Measurements from ENCODE around the gene ABCB8.

ABCB8 gene

DNA sequence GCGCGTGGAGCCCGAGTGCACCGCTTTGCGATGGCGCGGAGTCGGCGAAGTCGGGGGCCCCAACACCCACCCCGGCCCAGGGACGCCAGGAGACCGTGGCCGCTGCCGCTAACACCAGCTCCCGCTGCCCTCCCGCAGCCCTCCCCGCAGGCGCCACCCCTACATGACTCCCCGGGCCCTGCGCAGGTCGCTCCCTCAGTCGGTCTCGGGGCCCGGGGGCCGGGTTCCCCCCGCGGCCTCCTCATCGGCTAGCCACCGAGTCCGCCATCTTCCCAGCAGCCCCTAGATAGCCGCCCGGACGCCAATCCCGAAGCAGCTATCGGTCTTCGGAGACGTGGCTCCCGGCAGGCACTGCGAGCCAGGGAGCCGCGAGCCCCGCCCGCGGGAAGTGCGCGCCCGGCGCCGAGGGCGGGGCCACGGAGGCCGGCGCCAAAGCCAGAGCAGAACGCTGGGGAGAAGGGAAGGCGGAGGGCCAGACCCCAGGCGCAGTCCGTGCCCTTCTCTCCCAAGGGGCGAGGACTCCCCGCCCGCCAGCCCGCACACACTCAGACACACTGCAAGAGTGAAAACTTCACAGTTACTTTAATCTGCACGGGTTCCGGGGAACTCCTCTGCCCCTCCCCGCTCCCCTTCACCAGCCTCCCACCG is 52.4 kb downstream of the ABCB8 start, which contains the start of gene FASTK (continued):
- TF ChIP-seq, protein P1, sequence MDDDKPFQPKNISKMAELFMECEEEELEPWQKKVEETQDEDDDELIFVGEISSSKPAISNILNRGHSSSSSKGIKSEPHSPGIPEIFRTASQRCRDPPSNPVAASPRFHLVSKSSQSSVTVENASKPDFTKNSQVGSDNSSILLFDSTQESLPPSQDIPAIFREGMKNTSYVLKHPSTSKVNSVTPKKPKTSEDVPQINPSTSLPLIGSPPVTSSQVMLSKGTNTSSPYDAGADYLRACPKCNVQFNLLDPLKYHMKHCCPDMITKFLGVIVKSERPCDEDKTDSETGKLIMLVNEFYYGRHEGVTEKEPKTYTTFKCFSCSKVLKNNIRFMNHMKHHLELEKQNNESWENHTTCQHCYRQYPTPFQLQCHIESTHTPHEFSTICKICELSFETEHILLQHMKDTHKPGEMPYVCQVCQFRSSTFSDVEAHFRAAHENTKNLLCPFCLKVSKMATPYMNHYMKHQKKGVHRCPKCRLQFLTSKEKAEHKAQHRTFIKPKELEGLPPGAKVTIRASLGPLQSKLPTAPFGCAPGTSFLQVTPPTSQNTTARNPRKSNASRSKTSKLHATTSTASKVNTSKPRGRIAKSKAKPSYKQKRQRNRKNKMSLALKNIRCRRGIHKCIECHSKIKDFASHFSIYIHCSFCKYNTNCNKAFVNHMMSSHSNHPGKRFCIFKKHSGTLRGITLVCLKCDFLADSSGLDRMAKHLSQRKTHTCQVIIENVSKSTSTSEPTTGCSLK (tag by site-specific recombination; IDR thresholded peaks at IDR 0.05) = no peak
- TF ChIP-seq CTCF (tag by site-specific recombination; IDR thresholded peaks at IDR 0.05) = no peak
- TF ChIP-seq ZNF248 (tag by site-specific recombination; IDR thresholded peaks at IDR 0.05) = no peak
- no peak for TF ChIP-seq ZNF624 (tag by site-specific recombination; IDR thresholded peaks at IDR 0.05)
- 0 out of 2 replicates have a peak, but pooled peaks have one; percentile 2 for TF ChIP-seq ZNF423 (tag by site-specific recombination; IDR thresholded peaks at IDR 0.05)
- no peak for TF ChIP-seq ZFP41 (tag by site-specific recombination; IDR thresholded peaks at IDR 0.05; ENCODE audit: borderline replicate concordance)
- TF ChIP-seq ZNF341 (tag by site-specific recombination; IDR thresholded peaks at IDR 0.05; ENCODE audit: low read depth) = no peak
- no peak for TF ChIP-seq ZNF16 (tag by site-specific recombination; IDR thresholded peaks at IDR 0.05; ENCODE audit: low read depth)
- TF ChIP-seq ZBTB1 (tag by site-specific recombination; IDR thresholded peaks at IDR 0.05) = no peak
- no peak for TF ChIP-seq ZNF704 (tag by site-specific recombination; IDR thresholded peaks at IDR 0.05)
- no peak for TF ChIP-seq TCF7L2 (IDR thresholded peaks at IDR 0.05; ENCODE audit: borderline replicate concordance, low read depth, low read length)
- TF ChIP-seq ZEB2 (tag by site-specific recombination; IDR thresholded peaks at IDR 0.05) = 0 out of 2 replicates have a peak, but pooled peaks have one; percentile 67
- no peak for TF ChIP-seq ZNF544 (tag by site-specific recombination; IDR thresholded peaks at IDR 0.05)
- peak; percentile 33; the same call in 1 of the 2 replicates for TF ChIP-seq ZIC2 (tag by site-specific recombination; IDR thresholded peaks at IDR 0.05)
- 0 out of 2 replicates have a peak, but pooled peaks have one; percentile 34 for TF ChIP-seq SP7 (tag by site-specific recombination; IDR thresholded peaks at IDR 0.05)
- 0 out of 2 replicates have a peak, but pooled peaks have one; percentile 39 for TF ChIP-seq ZFP37 (tag by site-specific recombination; IDR thresholded peaks at IDR 0.05)
- no peak for TF ChIP-seq ZNF138 (tag by site-specific recombination; IDR thresholded peaks at IDR 0.05; ENCODE audit: borderline replicate concordance)
- TF ChIP-seq, protein P2, sequence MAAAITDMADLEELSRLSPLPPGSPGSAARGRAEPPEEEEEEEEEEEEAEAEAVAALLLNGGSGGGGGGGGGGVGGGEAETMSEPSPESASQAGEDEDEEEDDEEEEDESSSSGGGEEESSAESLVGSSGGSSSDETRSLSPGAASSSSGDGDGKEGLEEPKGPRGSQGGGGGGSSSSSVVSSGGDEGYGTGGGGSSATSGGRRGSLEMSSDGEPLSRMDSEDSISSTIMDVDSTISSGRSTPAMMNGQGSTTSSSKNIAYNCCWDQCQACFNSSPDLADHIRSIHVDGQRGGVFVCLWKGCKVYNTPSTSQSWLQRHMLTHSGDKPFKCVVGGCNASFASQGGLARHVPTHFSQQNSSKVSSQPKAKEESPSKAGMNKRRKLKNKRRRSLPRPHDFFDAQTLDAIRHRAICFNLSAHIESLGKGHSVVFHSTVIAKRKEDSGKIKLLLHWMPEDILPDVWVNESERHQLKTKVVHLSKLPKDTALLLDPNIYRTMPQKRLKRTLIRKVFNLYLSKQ (tag by site-specific recombination; IDR thresholded peaks at IDR 0.05; ENCODE audit: borderline replicate concordance) = no peak
- peak; percentile 30 for TF ChIP-seq ZBTB11 (tag by site-specific recombination; conservative IDR thresholded peaks at IDR 0.05; ENCODE audit: low read depth)
- no peak for TF ChIP-seq ZNF513 (tag by site-specific recombination; IDR thresholded peaks at IDR 0.05)
- no peak for TF ChIP-seq EGR2 (tag by site-specific recombination; IDR thresholded peaks at IDR 0.05; ENCODE audit: low read depth)
- TF ChIP-seq ZNF335 (tag by site-specific recombination; conservative IDR thresholded peaks at IDR 0.05) = peak; percentile 72
- TF ChIP-seq ZNF426 (tag by site-specific recombination; IDR thresholded peaks at IDR 0.05) = no peak
- peak; percentile 93 for TF ChIP-seq ZBTB8A (tag by site-specific recombination; IDR thresholded peaks at IDR 0.05)
- peak; percentile 92 for TF ChIP-seq ZBTB20 (tag by site-specific recombination; IDR thresholded peaks at IDR 0.05)
- TF ChIP-seq WT1 (tag by site-specific recombination; IDR thresholded peaks at IDR 0.05) = no peak; the same call in 1 of the 2 replicates

All from HEK293 (cell line).